Astrocyte (in vitro differentiated cells and primary cell): ENCODE measurements around the gene PYCARD. TPM values are rescaled to one million over a fixed set of nuclear protein-coding genes. Genes with fewer than 3 reads are reported as not detected.

Experiments
- DNase-seq: peaks from one replicate; pipeline ENCODE4 v3.0.0-alpha.2; 2010; ENCODE audit warnings: low read depth
- FAIRE-seq: peaks from 2 replicates; lab custom pipeline; 2011; peaks lifted over from hg19 to GRCh38; lab: Jason Lieb, UNC
- H2AFZ ChIP-seq: 2 replicates; pipeline ENCODE4 v1.6.0; 2012; ENCODE audit warnings: low read depth, low read length, inconsistent platforms
- H3K27ac ChIP-seq: 2 replicates; pipeline ENCODE4 v1.5.1; 2011; ENCODE audit warnings: low read depth, low read length, inconsistent platforms
- H3K27me3 ChIP-seq: 2 replicates; pipeline ENCODE4 v1.6.0; 2011; ENCODE audit warnings: low read length, inconsistent platforms; ENCODE audit not compliant: insufficient read depth
- H3K36me3 ChIP-seq: 2 replicates; pipeline ENCODE4 v1.5.1; 2011; ENCODE audit warnings: low read length, inconsistent platforms; ENCODE audit not compliant: insufficient read depth
- H3K4me1 ChIP-seq: 2 replicates; pipeline ENCODE4 v1.5.1; 2011; ENCODE audit warnings: low read length, inconsistent platforms; ENCODE audit not compliant: insufficient read depth
- H3K4me2 ChIP-seq: 2 replicates; pipeline ENCODE4 v1.6.0; 2012; ENCODE audit warnings: low read length, inconsistent platforms
- H3K4me3 ChIP-seq: 2 replicates; pipeline ENCODE4 v1.5.1; 2011; ENCODE audit warnings: low read depth, mild to moderate bottlenecking, low read length, inconsistent platforms; ENCODE audit not compliant: insufficient read depth
- H3K79me2 ChIP-seq: 2 replicates; pipeline ENCODE4 v1.6.0; 2012; ENCODE audit warnings: mild to moderate bottlenecking, low read length, inconsistent platforms; ENCODE audit not compliant: insufficient read depth
- H3K9ac ChIP-seq: 2 replicates; pipeline ENCODE4 v1.6.0; 2012; ENCODE audit warnings: mild to moderate bottlenecking, low read length, inconsistent platforms
- H3K9me3 ChIP-seq: 2 replicates; pipeline ENCODE4 v1.5.1; 2012; ENCODE audit warnings: low read depth, mild to moderate bottlenecking, low read length, inconsistent platforms; ENCODE audit not compliant: insufficient read depth
- H4K20me1 ChIP-seq: 2 replicates; pipeline ENCODE4 v1.6.0; 2012; ENCODE audit warnings: low read length, inconsistent platforms; ENCODE audit not compliant: insufficient read depth
- H3K27ac Mint-ChIP-seq: one replicate; pipeline ENCODE4 v1.8.0; 2021; ENCODE audit warnings: mild to moderate bottlenecking, mixed read lengths; ENCODE audit not compliant: unreplicated experiment
- H3K27me3 Mint-ChIP-seq: one replicate; pipeline ENCODE4 v1.8.0; 2021; ENCODE audit warnings: low read depth, mixed read lengths; ENCODE audit not compliant: unreplicated experiment
- H3K36me3 Mint-ChIP-seq: one replicate; pipeline ENCODE4 v1.8.0; 2021; ENCODE audit warnings: low read depth, mixed read lengths; ENCODE audit not compliant: unreplicated experiment
- H3K4me1 Mint-ChIP-seq: one replicate; pipeline ENCODE4 v1.8.0; 2021; ENCODE audit warnings: low read depth, mixed read lengths; ENCODE audit not compliant: unreplicated experiment
- H3K4me3 Mint-ChIP-seq: one replicate; pipeline ENCODE4 v1.8.0; 2021; ENCODE audit warnings: mild to moderate bottlenecking, moderate library complexity, mixed read lengths; ENCODE audit not compliant: unreplicated experiment
- H3K9me3 Mint-ChIP-seq: one replicate; pipeline ENCODE4 v1.8.0; 2021; ENCODE audit warnings: mild to moderate bottlenecking, mixed read lengths; ENCODE audit not compliant: unreplicated experiment
- EZH2 ChIP-seq: IDR thresholded peaks from 2 replicates; pipeline ENCODE4 v1.6.1; 2012; ENCODE audit warnings: mild to moderate bottlenecking, low read length, inconsistent platforms; ENCODE audit not compliant: insufficient read depth
- total RNA-seq: library from RNA; stranded (reverse); gene quantifications from 2 replicates; pipeline ENCODE4 v1.2.1, GENCODE V29; 2021
- TF ChIP-seq, protein P1 (sequence below): IDR thresholded peaks from 2 replicates; pipeline ENCODE4 v1.5.1; 2011; ENCODE audit warnings: low read depth, mild to moderate bottlenecking, inconsistent platforms, low read length, moderate library complexity; ENCODE audit not compliant: insufficient read depth

The PYCARD gene
- total RNA-seq, 1 donor from 2014 or later, result 7.3 TPM

GRCh38 chr16:31224092-31224955, 21.8 kb upstream of the PYCARD start:
- no peak for TF ChIP-seq EZH2
- TF ChIP-seq, protein P1, sequence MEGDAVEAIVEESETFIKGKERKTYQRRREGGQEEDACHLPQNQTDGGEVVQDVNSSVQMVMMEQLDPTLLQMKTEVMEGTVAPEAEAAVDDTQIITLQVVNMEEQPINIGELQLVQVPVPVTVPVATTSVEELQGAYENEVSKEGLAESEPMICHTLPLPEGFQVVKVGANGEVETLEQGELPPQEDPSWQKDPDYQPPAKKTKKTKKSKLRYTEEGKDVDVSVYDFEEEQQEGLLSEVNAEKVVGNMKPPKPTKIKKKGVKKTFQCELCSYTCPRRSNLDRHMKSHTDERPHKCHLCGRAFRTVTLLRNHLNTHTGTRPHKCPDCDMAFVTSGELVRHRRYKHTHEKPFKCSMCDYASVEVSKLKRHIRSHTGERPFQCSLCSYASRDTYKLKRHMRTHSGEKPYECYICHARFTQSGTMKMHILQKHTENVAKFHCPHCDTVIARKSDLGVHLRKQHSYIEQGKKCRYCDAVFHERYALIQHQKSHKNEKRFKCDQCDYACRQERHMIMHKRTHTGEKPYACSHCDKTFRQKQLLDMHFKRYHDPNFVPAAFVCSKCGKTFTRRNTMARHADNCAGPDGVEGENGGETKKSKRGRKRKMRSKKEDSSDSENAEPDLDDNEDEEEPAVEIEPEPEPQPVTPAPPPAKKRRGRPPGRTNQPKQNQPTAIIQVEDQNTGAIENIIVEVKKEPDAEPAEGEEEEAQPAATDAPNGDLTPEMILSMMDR, result no peak
- FAIRE-seq, result no peak
- no peak overlapping the region for H3K27ac ChIP-seq
- H3K4me3 ChIP-seq, result no peak overlapping the region
- Mint-ChIP-seq H3K27ac (no peak overlapping the region), H3K9me3 (peaks cover 8% of the 10 kb centered on the region), H3K4me3 (no peak overlapping the region), H3K27me3 (peaks cover 31% of the 10 kb centered on the region), H3K4me1 (no peaks in the 10 kb centered on the region), H3K36me3 (no peaks in the 10 kb centered on the region)
- no peaks in the 10 kb centered on the region for H3K36me3 ChIP-seq
- no peak overlapping the region for H3K9ac ChIP-seq
- H3K4me1 ChIP-seq, result no peaks in the 10 kb centered on the region
- no peaks in the 10 kb centered on the region for H3K27me3 ChIP-seq
- H3K79me2 ChIP-seq, result no peaks in the 10 kb centered on the region
- H3K4me2 ChIP-seq, result no peak overlapping the region
- no peaks in the 10 kb centered on the region for H3K9me3 ChIP-seq
- no peak for DNase-seq
- H4K20me1 ChIP-seq, result no peaks in the 10 kb centered on the region
- H2AFZ ChIP-seq, result no peak overlapping the region

DNA sequence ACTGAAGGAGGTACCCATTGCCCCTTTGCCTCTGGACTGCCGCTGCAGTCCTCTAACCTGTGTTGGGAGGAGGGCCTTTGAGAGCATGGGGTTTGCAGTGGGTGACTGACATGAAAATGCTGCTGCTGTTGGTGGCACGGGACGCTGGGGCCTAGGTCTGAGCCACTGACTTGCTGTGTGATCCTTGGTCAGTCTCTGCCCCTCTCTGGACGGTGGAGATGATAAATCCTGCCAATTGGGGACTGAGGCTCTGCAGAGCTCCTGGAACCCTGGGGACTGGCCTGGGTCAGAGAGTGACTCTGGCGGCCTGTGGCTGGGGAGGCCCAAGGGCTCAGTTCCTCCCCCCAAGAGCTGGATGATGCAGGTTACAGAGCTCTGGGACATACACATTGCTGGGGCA, 20.5 kb upstream of the PYCARD start:
- no peak overlapping the region for H2AFZ ChIP-seq
- FAIRE-seq (no peak), DNase-seq (no peak)
- TF ChIP-seq EZH2, result no peak
- TF ChIP-seq, protein P1, result no peak
- H3K27me3 ChIP-seq, result peaks cover under 1% of the 10 kb centered on the region
- Mint-ChIP-seq H3K27ac (no peak overlapping the region), H3K36me3 (no peaks in the 10 kb centered on the region), H3K4me1 (no peaks in the 10 kb centered on the region), H3K27me3 (peaks cover 41% of the 10 kb centered on the region), H3K9me3 (peaks cover 8% of the 10 kb centered on the region), H3K4me3 (no peak overlapping the region)
- no peaks in the 10 kb centered on the region for H3K4me1 ChIP-seq
- H3K4me2 ChIP-seq, result no peak overlapping the region
- no peaks in the 10 kb centered on the region for H3K36me3 ChIP-seq
- H3K9me3 ChIP-seq, result no peaks in the 10 kb centered on the region
- H4K20me1 ChIP-seq, result no peaks in the 10 kb centered on the region
- H3K79me2 ChIP-seq, result no peaks in the 10 kb centered on the region
- no peak overlapping the region for H3K27ac ChIP-seq
- H3K9ac ChIP-seq, result no peak overlapping the region
- H3K4me3 ChIP-seq, result no peak overlapping the region
